HG02571 (cell line): ENCODE results near the gene OR2J2.
"Not testable (repeated sequence)": the region's sequence is repeated elsewhere in the genome, so short reads cannot be mapped to it uniquely, and the experiment has no call there.

Source experiments
- ATAC-seq: cut with Tn5 transposase; IDR thresholded peaks from one replicate; pipeline ENCODE4 v1.9.1; 2021; ENCODE audit warnings: mild to moderate bottlenecking, moderate library complexity; ENCODE audit not compliant: unreplicated experiment

Gene OR2J2

GRCh38 chr6:29170607-29171006 lies at the start of gene OR2J2:
Gene OR2J2 (plus strand): TSS chr6:29170907. CDS start chr6:29173636, 2,729 bp downstream.
- ATAC-seq = not testable (repeated sequence)

- no peak for ATAC-seq
These were observed 41.2 kb upstream of the OR2J2 start for GRCh38 chr6:29129326-29130012.

- ATAC-seq = no peak
These were observed 40.1 kb upstream of the OR2J2 start for GRCh38 chr6:29130644-29131043.

GRCh38 chr6:29131691-29132090 lies 39.0 kb upstream of the OR2J2 start:
- ATAC-seq = no peak

- no peak for ATAC-seq
These were observed 33.0 kb upstream of the OR2J2 start for GRCh38 chr6:29137724-29138123.

GRCh38 chr6:29141606-29142005 lies 29.1 kb upstream of the OR2J2 start:
- no peak for ATAC-seq

GRCh38 chr6:29142309-29142708 lies 28.4 kb upstream of the OR2J2 start:
- ATAC-seq = no peak

GRCh38 chr6:29146179-29146578 lies 24.5 kb upstream of the OR2J2 start:
- no peak for ATAC-seq

GRCh38 chr6:29147074-29147473 lies 23.6 kb upstream of the OR2J2 start:
- no peak for ATAC-seq

- not testable (repeated sequence) for ATAC-seq
These were observed 21.3 kb upstream of the OR2J2 start for GRCh38 chr6:29149444-29149843.

GRCh38 chr6:29153083-29153482 lies 17.6 kb upstream of the OR2J2 start:
- ATAC-seq = no peak

- not testable (repeated sequence) for ATAC-seq
These were observed 15.5 kb upstream of the OR2J2 start for GRCh38 chr6:29155182-29155581.

- not testable (repeated sequence) for ATAC-seq
These were observed 10.8 kb upstream of the OR2J2 start for GRCh38 chr6:29159922-29160321.

GRCh38 chr6:29165571-29165970 lies 5.1 kb upstream of the OR2J2 start:
- ATAC-seq = not testable (repeated sequence)

GRCh38 chr6:29171736-29172135 lies 1.0 kb downstream of the OR2J2 start:
- ATAC-seq = no peak

GRCh38 chr6:29183594-29183993 lies 12.9 kb downstream of the OR2J2 start:
- ATAC-seq = no peak

- not testable (repeated sequence) for ATAC-seq
These were observed 18.0 kb downstream of the OR2J2 start for GRCh38 chr6:29188659-29189058.

- no peak for ATAC-seq
These were observed 30.3 kb downstream of the OR2J2 start for GRCh38 chr6:29200767-29201662.

- ATAC-seq = no peak
These were observed 31.3 kb downstream of the OR2J2 start for GRCh38 chr6:29201966-29202365.

GRCh38 chr6:29211488-29211887 lies 40.8 kb downstream of the OR2J2 start:
- ATAC-seq = no peak

- ATAC-seq = no peak
These were observed 45.8 kb downstream of the OR2J2 start for GRCh38 chr6:29216528-29216927.

GRCh38 chr6:29217242-29217641 lies 46.5 kb downstream of the OR2J2 start:
- not testable (repeated sequence) for ATAC-seq
